NCI-H1417 treated with DMSO at 0.1 percent for 48 hours (cell line): ENCODE results near the gene MROH2B.

Experiments used
- DNase-seq: peaks from one replicate; lab custom pipeline; 2025; lab: John Stamatoyannopoulos, UW

Gene MROH2B

DNA sequence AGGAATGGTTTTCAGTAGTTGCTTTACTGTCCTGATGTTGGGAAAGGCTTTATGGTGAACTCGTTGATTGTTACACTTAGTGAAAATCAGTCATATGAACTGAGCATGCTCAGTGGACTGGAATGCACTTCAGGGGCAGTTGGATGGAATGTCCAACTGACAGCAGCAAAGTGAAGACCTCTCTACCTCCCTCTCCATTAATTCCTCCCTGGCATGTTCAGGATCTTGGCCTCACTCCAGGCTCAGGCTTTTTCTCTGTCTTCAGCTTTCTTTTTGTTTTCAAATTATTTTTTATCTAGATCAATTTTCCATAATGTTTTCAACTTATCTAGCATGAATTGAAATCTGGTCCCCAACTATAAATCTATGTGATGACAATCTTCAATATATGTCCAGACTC, at the start of gene MROH2B:
Gene MROH2B (minus strand): TSS at position 101 of the 400 bp plus-strand sequence. CDS start 490 bp downstream, outside the sequence.
- no peak for DNase-seq

DNA sequence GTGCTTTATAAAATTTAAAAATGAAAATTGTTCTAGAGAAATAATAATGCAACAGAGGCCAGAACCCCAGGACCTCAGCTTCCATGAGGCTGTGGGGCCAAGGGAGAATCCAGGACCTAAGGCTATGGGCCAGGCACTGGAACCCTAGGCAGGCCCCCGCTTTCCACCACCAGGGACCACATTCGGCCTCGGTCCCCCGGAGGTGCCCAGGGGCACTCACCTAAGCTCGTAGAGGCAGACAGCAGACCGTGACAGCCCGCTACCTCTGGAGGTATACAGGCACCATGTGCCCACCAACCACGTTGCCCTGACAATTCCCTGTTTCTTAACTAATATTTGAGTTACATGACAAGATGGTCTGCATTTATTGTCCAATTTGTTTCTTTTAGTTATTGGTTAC, 49.5 kb upstream of the MROH2B start:
- DNase-seq, result no peak

DNA sequence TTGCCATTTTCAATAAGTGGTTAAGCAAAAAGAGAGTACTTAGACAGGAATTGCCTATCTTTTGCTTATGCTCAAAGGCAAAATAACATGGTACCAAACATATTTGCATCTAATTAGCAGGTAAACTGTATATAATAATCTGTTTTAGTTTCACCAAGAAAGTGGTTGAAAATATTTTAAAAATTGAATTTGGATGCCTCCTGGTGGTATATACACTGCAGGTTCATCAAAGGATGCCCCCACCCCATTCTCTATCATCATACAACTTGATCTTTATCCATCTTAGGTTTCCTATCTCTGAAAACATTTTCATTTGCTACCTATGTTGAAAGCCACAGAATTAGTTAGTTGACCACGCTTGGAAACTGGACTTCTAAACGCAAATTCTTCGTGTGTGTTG, 47.0 kb upstream of the MROH2B start:
- DNase-seq, result no peak

GRCh38 chr5:41115281-41115680, 44.1 kb upstream of the MROH2B start:
- no peak for DNase-seq

DNA sequence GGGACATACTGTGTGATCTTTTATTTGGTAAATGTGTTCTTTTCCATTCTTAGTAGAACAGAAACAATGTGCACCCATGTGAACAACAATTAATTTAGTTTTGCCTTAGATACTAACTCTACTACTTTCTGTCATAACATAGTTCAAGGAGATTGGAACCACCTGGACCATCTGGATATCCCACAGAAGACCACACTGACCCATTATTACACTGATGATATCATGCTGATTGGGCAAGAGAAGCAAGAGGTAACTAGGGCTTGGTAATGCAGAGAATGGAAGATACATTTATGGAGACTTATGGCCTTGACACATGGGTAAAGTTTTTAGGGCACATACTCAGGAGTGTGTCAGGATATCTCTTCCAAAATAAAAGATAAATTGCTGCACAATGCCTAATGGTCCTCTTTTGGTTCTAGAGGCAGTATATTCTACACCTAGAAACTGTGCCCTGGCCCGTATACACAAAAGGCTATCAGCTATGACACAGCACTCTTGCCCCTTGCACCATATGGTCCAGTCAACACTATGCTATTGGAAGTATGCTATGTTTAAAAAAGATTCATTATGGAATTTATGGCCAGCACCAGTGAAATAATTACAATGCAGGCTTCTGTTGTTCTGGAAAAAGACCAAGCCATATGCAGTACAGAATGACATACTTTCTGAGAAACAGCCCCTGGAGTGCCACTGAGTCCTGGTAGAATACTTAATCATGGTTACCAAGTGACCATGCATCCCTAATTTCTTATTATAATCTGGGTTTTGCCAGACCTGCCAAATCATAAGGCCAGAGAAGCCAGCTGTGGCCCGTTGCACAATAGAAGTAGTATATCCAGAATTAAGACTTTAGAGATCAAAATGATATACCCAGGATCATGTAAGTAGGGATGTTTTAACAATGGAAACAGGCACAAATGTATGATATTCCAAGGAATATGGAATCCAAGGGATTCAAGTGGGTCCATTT, 41.6 kb upstream of the MROH2B start:
- DNase-seq, result no peak

- DNase-seq, result no peak
These were observed 38.0 kb upstream of the MROH2B start for GRCh38 chr5:41109186-41109585.

DNA sequence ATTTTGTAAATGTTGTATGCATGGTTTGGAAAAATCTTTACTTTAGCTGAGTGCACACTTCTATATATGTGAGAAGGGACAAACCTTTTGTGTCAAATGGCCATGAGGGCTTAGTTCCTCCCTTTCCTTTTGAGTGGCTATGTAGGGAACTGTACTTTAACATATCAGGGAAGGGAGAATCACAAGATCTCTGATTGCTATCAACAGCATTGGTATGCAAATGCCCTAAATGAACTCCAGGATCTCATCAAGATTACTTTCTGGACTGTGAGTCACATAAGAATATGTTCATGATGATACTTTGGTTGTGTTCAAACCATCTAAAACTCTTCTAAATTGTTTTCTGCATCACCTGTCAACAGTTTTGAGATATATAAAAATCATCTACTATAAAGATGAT, 31.2 kb upstream of the MROH2B start:
- DNase-seq, result no peak

- DNase-seq, result no peak
These were observed 26.5 kb upstream of the MROH2B start for GRCh38 chr5:41097642-41098041.

GRCh38 chr5:41095324-41096101, 24.4 kb upstream of the MROH2B start:
- DNase-seq, result no peak

GRCh38 chr5:41094871-41095270, 23.7 kb upstream of the MROH2B start:
- DNase-seq, result no peak

GRCh38 chr5:41093803-41094202, 22.7 kb upstream of the MROH2B start:
- no peak for DNase-seq

DNA sequence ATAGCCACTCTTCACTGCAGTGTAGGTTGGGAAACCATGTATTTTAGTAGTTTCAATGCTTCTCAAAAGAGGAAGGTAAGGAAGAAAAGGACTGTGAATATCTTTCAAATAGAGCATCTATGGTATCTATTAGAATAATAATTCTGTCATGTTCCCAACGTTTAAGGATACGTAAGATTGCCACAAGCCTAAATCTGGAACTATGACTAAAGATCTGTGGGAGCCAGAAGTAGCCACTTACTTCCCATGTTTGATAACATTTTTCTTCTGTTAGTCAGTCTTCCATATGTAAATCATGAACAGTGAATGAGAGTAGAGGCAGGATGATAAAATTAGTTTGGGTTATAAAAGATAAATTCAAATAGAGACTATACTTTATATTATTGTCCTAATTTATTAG, 16.3 kb upstream of the MROH2B start:
- DNase-seq, result no peak

DNA sequence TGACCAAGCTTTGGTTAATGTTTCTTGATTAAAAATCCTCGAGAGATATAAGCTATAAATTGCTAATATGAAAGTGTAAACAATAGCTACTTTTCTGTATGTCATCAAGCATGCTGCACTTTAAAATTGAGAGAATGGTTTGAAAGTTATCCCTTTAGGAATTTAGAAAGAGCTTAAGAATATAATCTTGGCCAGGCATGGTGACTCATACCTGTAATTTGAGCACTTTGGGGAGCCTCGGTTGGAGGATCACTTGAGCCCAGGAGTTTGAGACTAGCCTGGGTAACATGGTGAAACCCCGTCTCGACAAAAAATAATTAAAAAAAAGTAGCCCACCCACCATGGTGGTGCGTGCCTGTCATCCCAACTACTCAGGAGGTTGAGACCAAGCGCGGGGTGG, 12.2 kb upstream of the MROH2B start:
- no peak for DNase-seq

DNA sequence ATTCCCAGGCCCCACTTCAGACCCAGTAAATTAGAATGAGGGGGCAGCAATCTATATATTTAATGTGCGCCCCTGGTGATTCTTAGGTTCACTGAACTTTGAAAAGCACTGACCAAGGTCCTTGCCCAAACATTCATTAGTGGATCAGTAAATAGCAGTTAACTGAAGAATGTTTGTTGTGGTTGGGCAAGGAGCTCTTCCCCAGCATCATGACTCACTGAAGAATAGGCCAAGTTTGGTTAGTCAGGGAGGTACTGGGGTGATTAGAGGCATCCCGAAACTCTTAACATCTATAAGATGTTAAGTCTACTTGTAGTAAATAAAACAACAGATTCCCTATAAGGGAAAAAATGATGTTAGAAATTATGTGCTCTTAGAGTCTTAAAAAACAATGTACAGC, 833 bp upstream of the MROH2B start:
- no peak for DNase-seq

DNA sequence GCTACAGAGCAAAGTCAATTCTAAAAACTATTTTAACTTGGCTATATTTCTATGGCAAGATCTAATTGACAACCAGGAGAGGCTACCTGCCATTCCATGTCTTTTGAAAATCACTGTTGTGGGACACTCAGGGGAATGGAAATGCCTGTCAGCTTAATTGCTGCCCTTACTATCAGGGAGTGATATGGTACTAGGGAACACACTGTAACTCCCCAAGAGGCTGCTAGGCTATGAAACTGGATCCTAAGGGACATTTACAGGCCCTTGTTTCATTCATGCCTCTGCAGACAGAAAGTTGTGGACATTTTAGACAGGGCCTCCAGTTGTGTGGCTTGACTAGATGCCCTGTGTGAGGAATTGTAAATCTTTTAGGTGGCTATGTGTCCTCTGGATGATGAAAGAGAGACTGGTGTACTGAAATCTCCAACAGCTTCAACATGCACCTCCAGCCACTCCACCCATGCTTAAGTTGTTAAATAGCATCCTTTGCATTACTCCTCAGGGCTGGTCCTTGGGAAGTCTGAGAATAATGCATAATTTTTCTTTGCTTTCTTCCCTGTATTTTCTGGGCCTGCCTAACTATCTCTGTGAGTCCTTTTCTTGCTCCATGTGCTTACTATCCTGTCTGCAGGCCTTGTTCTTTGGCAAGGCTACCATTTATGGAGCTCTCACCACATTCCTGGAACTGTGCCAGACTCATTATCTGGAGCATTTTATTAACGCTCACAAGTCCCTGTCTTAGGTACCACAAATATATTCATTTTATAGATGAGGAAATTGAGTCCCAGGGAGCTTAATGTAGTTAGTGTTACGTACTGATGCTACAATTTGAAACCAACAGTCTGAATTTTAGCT, 3.2 kb downstream of the MROH2B start:
- peak; percentile 7 for DNase-seq

- no peak for DNase-seq
These were observed 5.3 kb downstream of the MROH2B start for GRCh38 chr5:41065691-41066335.

DNA sequence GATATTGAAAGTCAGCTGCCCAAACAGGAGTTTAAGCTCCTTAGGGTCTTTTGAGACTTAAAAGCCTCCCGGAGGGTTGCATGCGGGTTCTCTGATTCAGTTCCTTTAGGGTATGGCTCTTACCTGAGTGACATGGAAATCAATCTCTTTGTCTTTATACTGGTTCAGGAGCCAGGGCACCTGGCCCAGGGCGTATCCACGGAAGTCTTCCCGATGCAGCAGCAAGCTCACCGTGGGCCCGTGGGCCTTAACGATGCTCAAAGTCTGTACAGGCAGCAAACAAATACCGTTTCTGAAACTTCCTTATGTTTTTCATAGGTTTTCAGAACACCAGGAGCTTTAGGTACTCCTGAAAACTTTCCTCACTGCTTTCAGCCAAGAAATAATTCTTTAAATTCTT, 13.2 kb downstream of the MROH2B start:
- DNase-seq, result no peak

- DNase-seq, result no peak
These were observed 13.9 kb downstream of the MROH2B start for GRCh38 chr5:41057231-41057630.

DNA sequence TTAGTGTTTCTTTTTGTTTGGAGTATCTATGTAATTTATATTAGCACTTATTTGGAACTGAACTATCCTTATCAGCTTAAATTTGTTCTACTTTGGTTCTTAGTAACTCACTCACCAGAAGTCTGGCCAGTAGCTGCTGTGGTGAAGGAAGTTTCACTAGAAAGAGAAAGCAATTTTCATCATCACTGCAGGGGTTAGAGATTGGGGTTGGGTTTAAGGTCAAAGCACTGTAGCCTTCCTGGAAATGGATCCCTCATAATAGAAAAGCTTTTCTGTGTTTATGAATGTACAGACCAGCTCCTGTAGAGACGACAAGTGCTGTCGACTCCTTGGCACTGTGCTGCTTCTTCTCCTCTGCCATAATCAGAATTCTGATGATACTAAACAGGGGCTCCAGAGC, 22.2 kb downstream of the MROH2B start:
- no peak for DNase-seq

DNA sequence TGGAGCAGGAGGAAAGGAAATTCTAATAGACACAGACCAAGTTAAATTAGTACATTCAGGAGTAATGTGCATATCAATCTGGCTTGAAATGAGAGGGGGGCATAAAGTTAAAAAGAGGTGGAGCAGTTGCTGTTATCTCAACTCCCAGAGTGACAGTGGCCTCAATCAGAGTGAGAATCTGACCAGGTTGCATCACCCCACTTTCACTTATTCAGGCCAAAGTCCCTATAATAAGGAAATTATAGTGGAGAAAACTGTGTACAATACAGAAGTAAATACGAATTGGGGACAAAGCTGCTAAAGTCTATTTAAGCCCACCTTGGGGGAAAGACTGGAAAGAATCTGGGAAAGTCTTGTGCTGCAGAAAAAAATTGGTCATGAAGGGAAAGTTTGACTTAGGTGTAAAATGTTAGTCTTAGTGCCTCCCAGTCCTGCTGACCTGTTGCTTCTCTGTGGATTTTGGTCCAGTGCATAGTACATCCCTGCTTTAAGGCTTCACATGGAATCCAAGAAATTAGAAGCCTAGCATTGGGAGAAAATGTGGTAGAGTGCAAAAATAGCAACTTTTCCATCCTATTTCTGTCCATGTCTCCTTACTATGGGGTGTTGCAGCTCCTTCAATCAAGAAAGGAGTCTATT, 27.9 kb downstream of the MROH2B start:
- DNase-seq, result no peak

- no peak for DNase-seq
These were observed 38.2 kb downstream of the MROH2B start for GRCh38 chr5:41032973-41033372.
